ENCODE results near the gene IGSF23. TPM values are rescaled to one million over a fixed set of nuclear protein-coding genes. Genes with fewer than 3 reads are reported as not detected.
"Not testable (repeated sequence)": the region's sequence is repeated elsewhere in the genome, so short reads cannot be mapped to it uniquely, and the experiment has no call there.

Gene IGSF23
- total and polyA plus RNA-seq, 4 donors: 0.18 to 8.4 TPM; not detected in 2

DNA sequence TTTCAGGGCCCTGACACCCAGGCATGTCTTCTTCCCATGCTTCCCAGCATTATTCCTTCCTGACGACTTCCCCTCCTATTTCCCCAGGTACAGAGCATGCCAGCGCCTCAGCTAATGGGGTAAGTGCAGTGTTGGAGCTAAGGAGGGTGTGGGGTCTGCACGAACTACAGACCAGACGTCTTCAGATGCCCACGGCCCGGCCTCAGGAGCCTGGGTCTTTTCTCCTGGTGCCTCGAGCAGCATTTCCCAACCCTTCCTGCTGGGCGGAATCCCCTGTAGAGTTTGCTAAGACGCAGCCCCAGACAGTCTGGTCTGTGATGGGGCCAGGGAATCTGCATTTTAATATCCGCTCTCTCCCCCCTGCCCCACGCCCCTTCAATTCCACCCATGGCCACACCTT is 47.8 kb downstream of the IGSF23 start:
- WGBS, 2 donors: 88 to 91% methylated on average over 11 of the region's 11 CpGs
- DNase-seq (no peak), ATAC-seq (ENCODE audit: low FRiP score) (no peak)
- peaks cover 3 to 8% of the 10 kb centered on the region in 2 donors for H3K36me3 ChIP-seq (ENCODE audit: control insufficient read depth in 1 of 2, insufficient read depth in 2 of 2, low read length in 1 of 2)
- H3K27me3 ChIP-seq (ENCODE audit: control insufficient read depth in 1 of 2, insufficient read depth in 2 of 2, low read length in 1 of 2): no peaks in the 10 kb centered on the region
- intact Hi-C loops (cut with DNase I): no loop called here
- H3K4me3 ChIP-seq (ENCODE audit: low read length in 2 of 2): no peak overlapping the region
- H3K4me1 ChIP-seq (ENCODE audit: control insufficient read depth in 1 of 2, insufficient read depth in 2 of 2, low read length in 2 of 2): no peaks in the 10 kb centered on the region
- H3K27ac ChIP-seq (ENCODE audit: low read depth in 1 of 2, low read length in 2 of 2): no peak overlapping the region
- H3K9me3 ChIP-seq (ENCODE audit: control insufficient read depth, low read length): no peaks in the 10 kb centered on the region

DNA sequence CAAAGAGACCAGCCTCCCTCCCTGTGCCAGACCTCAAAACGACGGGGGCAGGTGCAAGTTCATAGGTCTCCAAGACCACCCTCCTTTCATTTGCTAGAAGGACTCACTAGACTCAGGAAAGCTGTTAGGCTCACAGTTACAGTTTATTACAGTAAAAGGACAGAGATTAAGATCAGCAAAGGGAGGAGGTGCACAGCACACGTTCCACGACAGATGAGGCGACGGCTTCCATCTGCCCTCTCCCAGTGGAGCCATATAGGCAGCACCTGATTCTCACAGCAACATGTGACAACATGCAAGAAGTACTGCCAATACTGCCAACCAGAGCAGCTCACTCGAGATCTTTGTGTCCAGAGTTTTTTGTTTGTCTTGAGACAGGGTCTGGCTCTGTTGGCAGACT is 48.5 kb downstream of the IGSF23 start:
- Histone ChIP-seq H3K9me3 (ENCODE audit: control insufficient read depth, low read length) (no peaks in the 10 kb centered on the region), H3K36me3 (ENCODE audit: control insufficient read depth in 1 of 2, insufficient read depth in 2 of 2, low read length in 1 of 2) (peaks cover 3 to 8% of the 10 kb centered on the region in 2 donors), H3K27me3 (ENCODE audit: control insufficient read depth in 1 of 2, insufficient read depth in 2 of 2, low read length in 1 of 2) (no peaks in the 10 kb centered on the region), H3K4me3 (ENCODE audit: low read length in 2 of 2) (no peak overlapping the region), H3K4me1 (ENCODE audit: control insufficient read depth in 1 of 2, insufficient read depth in 2 of 2, low read length in 2 of 2) (no peaks in the 10 kb centered on the region), H3K27ac (ENCODE audit: low read depth in 1 of 2, low read length in 2 of 2) (no peak overlapping the region)
- DNase-seq (no peak), ATAC-seq (ENCODE audit: low FRiP score) (no peak)
- WGBS, 2 donors: 62 to 70% methylated on average over 7 of the region's 7 CpGs
- intact Hi-C loops (cut with DNase I): no loop called here

DNA sequence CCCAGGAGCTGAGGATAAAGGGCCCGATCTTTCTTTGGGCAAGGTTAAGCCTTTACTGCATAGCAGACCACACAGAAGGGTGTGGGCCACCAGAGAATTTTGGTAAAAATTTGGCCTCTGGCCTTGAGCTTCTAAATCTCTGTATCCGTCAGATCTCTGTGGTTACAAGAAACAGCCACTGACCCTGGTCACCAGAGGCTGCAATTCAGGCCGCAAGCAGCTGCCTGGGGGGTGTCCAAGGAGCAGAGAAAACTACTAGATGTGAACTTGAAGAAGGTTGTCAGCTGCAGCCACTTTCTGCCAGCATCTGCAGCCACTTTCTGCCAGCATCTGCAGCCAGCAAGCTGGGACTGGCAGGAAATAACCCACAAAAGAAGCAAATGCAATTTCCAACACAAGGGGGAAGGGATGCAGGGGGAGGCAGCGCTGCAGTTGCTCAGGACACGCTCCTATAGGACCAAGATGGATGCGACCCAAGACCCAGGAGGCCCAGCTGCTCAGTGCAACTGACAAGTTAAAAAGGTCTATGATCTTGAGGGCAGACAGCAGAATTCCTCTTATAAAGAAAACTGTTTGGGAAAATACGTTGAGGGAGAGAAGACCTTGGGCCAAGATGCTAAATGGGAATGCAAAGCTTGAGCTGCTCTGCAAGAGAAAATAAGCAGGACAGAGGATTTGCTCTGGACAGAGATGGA is 49.5 kb downstream of the IGSF23 start:
- H3K27me3 ChIP-seq (ENCODE audit: control insufficient read depth in 1 of 2, insufficient read depth in 2 of 2, low read length in 1 of 2): no peaks in the 10 kb centered on the region
- DNase-seq: no peak
- no peak overlapping the region for H3K4me3 ChIP-seq (ENCODE audit: low read length in 2 of 2)
- H3K27ac ChIP-seq (ENCODE audit: low read depth in 1 of 2, low read length in 2 of 2): no peak overlapping the region
- 38 to 63% methylated on average over 7 of the region's 7 CpGs for WGBS, 2 donors
- no peaks in the 10 kb centered on the region for H3K9me3 ChIP-seq (ENCODE audit: control insufficient read depth, low read length)
- H3K36me3 ChIP-seq (ENCODE audit: control insufficient read depth in 1 of 2, insufficient read depth in 2 of 2, low read length in 1 of 2): peaks cover 3 to 8% of the 10 kb centered on the region in 2 donors
- no peaks in the 10 kb centered on the region for H3K4me1 ChIP-seq (ENCODE audit: control insufficient read depth in 1 of 2, insufficient read depth in 2 of 2, low read length in 2 of 2)
- intact Hi-C loops (cut with DNase I): no loop called here
- ATAC-seq (ENCODE audit: low FRiP score): no peak

DNA sequence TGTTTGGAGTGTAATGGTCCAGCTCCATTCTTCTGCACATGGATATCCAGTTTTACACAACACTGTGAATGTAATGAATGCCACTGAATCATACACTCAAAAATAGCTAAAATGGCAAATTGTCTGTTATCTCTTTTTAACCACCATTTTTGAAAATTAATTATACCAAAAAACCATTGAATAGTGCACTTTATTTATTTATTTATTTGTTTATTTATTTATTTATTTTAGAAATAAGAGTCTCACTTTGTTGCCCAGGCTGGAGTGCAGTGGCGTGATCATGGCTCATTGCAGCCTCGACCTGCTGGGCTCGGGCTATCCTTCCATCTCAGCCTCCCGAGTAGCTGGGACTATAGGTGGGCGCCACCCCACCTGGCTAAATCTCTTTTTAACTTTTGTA is 50.6 kb downstream of the IGSF23 start:
- Histone ChIP-seq H3K27me3 (ENCODE audit: control insufficient read depth in 1 of 2, insufficient read depth in 2 of 2, low read length in 1 of 2) (no peaks in the 10 kb centered on the region), H3K9me3 (ENCODE audit: control insufficient read depth, low read length) (no peaks in the 10 kb centered on the region), H3K4me1 (ENCODE audit: control insufficient read depth in 1 of 2, insufficient read depth in 2 of 2, low read length in 2 of 2) (no peaks in the 10 kb centered on the region), H3K36me3 (ENCODE audit: control insufficient read depth in 1 of 2, insufficient read depth in 2 of 2, low read length in 1 of 2) (peaks cover 3 to 5% of the 10 kb centered on the region in 2 donors), H3K4me3 (ENCODE audit: low read length in 2 of 2) (no peak overlapping the region), H3K27ac (ENCODE audit: low read depth in 1 of 2, low read length in 2 of 2) (no peak overlapping the region)
- ATAC-seq (ENCODE audit: low FRiP score) (no peak), DNase-seq (no peak)
- WGBS, 2 donors: 95 to 97% methylated on average over 5 of the region's 5 CpGs
- intact Hi-C loops (cut with DNase I): no loop called here

- DNase-seq: no peak
- no peaks in the 10 kb centered on the region for H3K9me3 ChIP-seq (ENCODE audit: control insufficient read depth, low read length)
- no peak overlapping the region for H3K27ac ChIP-seq (ENCODE audit: low read depth in 1 of 2, low read length in 2 of 2)
- intact Hi-C loops (cut with DNase I): no loop called here
- peaks cover 0 to 3% of the 10 kb centered on the region in 2 donors for H3K36me3 ChIP-seq (ENCODE audit: control insufficient read depth in 1 of 2, insufficient read depth in 2 of 2, low read length in 1 of 2)
- no peaks in the 10 kb centered on the region for H3K27me3 ChIP-seq (ENCODE audit: control insufficient read depth in 1 of 2, insufficient read depth in 2 of 2, low read length in 1 of 2)
- no peak overlapping the region for H3K4me3 ChIP-seq (ENCODE audit: low read length in 2 of 2)
- no peaks in the 10 kb centered on the region for H3K4me1 ChIP-seq (ENCODE audit: control insufficient read depth in 1 of 2, insufficient read depth in 2 of 2, low read length in 2 of 2)
- ATAC-seq (ENCODE audit: low FRiP score): no peak
- WGBS, 2 donors: 90 to 92% methylated on average over 10 of the region's 10 CpGs
Measured at GRCh38 chr19:44664976-44665375, 51.6 kb downstream of the IGSF23 start.

DNA sequence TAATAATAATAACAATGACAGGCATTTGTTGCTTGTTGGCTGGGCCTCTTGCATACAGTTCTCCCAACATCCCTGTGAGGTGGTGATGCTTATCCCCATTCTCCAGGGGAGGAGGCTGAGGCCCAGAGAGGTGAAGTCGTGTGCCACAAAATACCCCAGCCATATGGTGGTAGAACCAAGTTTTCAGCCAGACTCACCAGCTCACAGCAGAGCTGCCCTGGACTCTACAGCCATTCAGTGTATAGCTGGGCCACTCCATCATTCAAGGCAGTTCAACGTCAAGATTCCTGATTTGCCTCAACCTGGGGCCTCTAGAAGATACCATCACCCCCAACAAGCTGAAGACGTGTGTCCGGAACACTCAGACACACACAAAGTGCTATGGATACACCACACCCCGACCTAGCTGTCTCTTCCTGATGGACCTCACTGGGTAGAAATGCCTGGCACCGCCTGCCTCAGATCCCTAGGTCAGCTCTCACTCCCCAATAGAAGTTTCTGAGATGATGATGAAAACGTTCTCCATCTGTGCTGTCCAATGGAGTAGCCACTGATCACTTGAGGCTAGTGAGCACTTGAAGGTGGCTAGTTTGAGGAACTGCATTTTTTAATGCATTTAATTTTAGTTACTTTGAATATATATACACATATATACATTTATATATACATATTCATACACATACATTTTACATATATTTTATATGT is 53.6 kb downstream of the IGSF23 start:
- H3K4me1 ChIP-seq (ENCODE audit: control insufficient read depth in 1 of 2, insufficient read depth in 2 of 2, low read length in 2 of 2): no peaks in the 10 kb centered on the region
- 81 to 84% methylated on average over 7 of the region's 7 CpGs for WGBS, 2 donors
- ATAC-seq (ENCODE audit: low FRiP score) (no peak), DNase-seq (no peak)
- intact Hi-C loops (cut with DNase I): no loop called here
- no peaks in the 10 kb centered on the region for H3K9me3 ChIP-seq (ENCODE audit: control insufficient read depth, low read length)
- peaks cover 0 to 3% of the 10 kb centered on the region in 2 donors for H3K36me3 ChIP-seq (ENCODE audit: control insufficient read depth in 1 of 2, insufficient read depth in 2 of 2, low read length in 1 of 2)
- no peaks in the 10 kb centered on the region for H3K27me3 ChIP-seq (ENCODE audit: control insufficient read depth in 1 of 2, insufficient read depth in 2 of 2, low read length in 1 of 2)
- H3K4me3 ChIP-seq (ENCODE audit: low read length in 2 of 2): no peak overlapping the region
- no peak overlapping the region for H3K27ac ChIP-seq (ENCODE audit: low read depth in 1 of 2, low read length in 2 of 2)

- Histone ChIP-seq H3K36me3 (ENCODE audit: control insufficient read depth in 1 of 2, insufficient read depth in 2 of 2, low read length in 1 of 2) (no peaks in the 10 kb centered on the region), H3K27me3 (ENCODE audit: control insufficient read depth in 1 of 2, insufficient read depth in 2 of 2, low read length in 1 of 2) (no peaks in the 10 kb centered on the region), H3K4me3 (ENCODE audit: low read length in 2 of 2) (no peak overlapping the region), H3K27ac (ENCODE audit: low read depth in 1 of 2, low read length in 2 of 2) (no peak overlapping the region), H3K9me3 (ENCODE audit: control insufficient read depth, low read length) (no peaks in the 10 kb centered on the region), H3K4me1 (ENCODE audit: control insufficient read depth in 1 of 2, insufficient read depth in 2 of 2, low read length in 2 of 2) (no peaks in the 10 kb centered on the region)
- intact Hi-C loops (cut with DNase I): no loop called here
- WGBS, 2 donors: 82 to 83% methylated on average over 2 of the region's 2 CpGs
- ATAC-seq (ENCODE audit: low FRiP score) (no peak), DNase-seq (no peak)
Measured at GRCh38 chr19:44668985-44669764, 55.8 kb downstream of the IGSF23 start.

- H3K27ac ChIP-seq (ENCODE audit: low read depth in 1 of 2, low read length in 2 of 2); intact Hi-C loops (cut with DNase I); H3K36me3 ChIP-seq (ENCODE audit: control insufficient read depth in 1 of 2, insufficient read depth in 2 of 2, low read length in 1 of 2); H3K27me3 ChIP-seq (ENCODE audit: control insufficient read depth in 1 of 2, insufficient read depth in 2 of 2, low read length in 1 of 2); H3K4me1 ChIP-seq (ENCODE audit: control insufficient read depth in 1 of 2, insufficient read depth in 2 of 2, low read length in 2 of 2); DNase-seq; H3K9me3 ChIP-seq (ENCODE audit: control insufficient read depth, low read length); H3K4me3 ChIP-seq (ENCODE audit: low read length in 2 of 2); ATAC-seq (ENCODE audit: low FRiP score): not testable (repeated sequence)
- 96 to 98% methylated on average over 2 of the region's 2 CpGs for WGBS, 2 donors
Measured at GRCh38 chr19:44670027-44670426, 56.7 kb downstream of the IGSF23 start.

Data from aorta (tissue), 5 donors.